KMS-11 (cell line): ENCODE data around the gene ASCC1.
A peak's percentile ranks its signal among the peaks of the same experiment; 100 is the strongest.
"Not testable (repeated sequence)": the region's sequence is repeated elsewhere in the genome, so short reads cannot be mapped to it uniquely, and the experiment has no call there.

ENCODE experiments used
- H2AFZ ChIP-seq: fragments of 200-600 bp; sonication (generic); 2 replicates; pipeline ENCODE4 v1.6.1; 2016; ENCODE audit warnings: antibody characterized with exemption, mixed run types, low read depth
- H3K27ac ChIP-seq: fragments of 200-600 bp; sonication (generic); 2 replicates; pipeline ENCODE4 v1.6.1; 2016; ENCODE audit warnings: mild to moderate bottlenecking, mixed run types
- H3K27me3 ChIP-seq: fragments of 200-600 bp; sonication (generic); 2 replicates; pipeline ENCODE4 v1.6.1; 2017; ENCODE audit warnings: mild to moderate bottlenecking, low read depth, mixed run types, moderate library complexity; ENCODE audit not compliant: insufficient read depth
- H3K36me3 ChIP-seq: fragments of 200-600 bp; sonication (generic); 2 replicates; pipeline ENCODE4 v1.6.1; 2017; ENCODE audit warnings: mild to moderate bottlenecking, mixed run types; ENCODE audit not compliant: insufficient read depth
- H3K4me1 ChIP-seq: fragments of 200-600 bp; sonication (generic); 2 replicates; pipeline ENCODE4 v1.6.1; 2016; ENCODE audit warnings: mild to moderate bottlenecking, low read depth, mixed run types; ENCODE audit not compliant: poor library complexity, severe bottlenecking
- H3K4me2 ChIP-seq: fragments of 200-600 bp; sonication (generic); 2 replicates; pipeline ENCODE4 v1.7.0; 2016; ENCODE audit warnings: mild to moderate bottlenecking, mixed run types
- H3K4me3 ChIP-seq: fragments of 200-600 bp; sonication (generic); IDR thresholded peaks from 2 replicates; pipeline ENCODE4 v1.6.1; 2017; ENCODE audit warnings: low read depth, low read length, mixed read lengths; ENCODE audit not compliant: insufficient read depth
- H3K79me2 ChIP-seq: fragments of 200-600 bp; sonication (generic); 2 replicates; pipeline ENCODE4 v1.6.1; 2016; ENCODE audit warnings: low read depth, mixed run types; ENCODE audit not compliant: insufficient read depth
- H3K9ac ChIP-seq: fragments of 200-600 bp; sonication (generic); 2 replicates; pipeline ENCODE4 v1.6.1; 2016; ENCODE audit warnings: mild to moderate bottlenecking, mixed run types
- H4K20me1 ChIP-seq: fragments of 200-600 bp; sonication (generic); 2 replicates; pipeline ENCODE4 v1.6.1; 2016; ENCODE audit warnings: mild to moderate bottlenecking, mixed run types; ENCODE audit not compliant: insufficient read depth
- CTCF ChIP-seq: fragments of 200-600 bp; sonication (generic); conservative IDR thresholded peaks from 2 replicates; pipeline ENCODE4 v1.6.1; 2017; ENCODE audit warnings: low read depth, mild to moderate bottlenecking, antibody characterized with exemption, low read length, moderate library complexity, mixed read lengths

Gene ASCC1

GRCh38 chr10:72140174-72140573 lies 75.9 kb downstream of the ASCC1 start:
- no peak for TF ChIP-seq CTCF
- Histone ChIP-seq H3K79me2 (no peaks in the 10 kb centered on the region), H3K4me3 (no peak overlapping the region), H3K4me1 (no peaks in the 10 kb centered on the region), H2AFZ (no peak overlapping the region), H4K20me1 (no peaks in the 10 kb centered on the region), H3K36me3 (no peaks in the 10 kb centered on the region), H3K9ac (no peak overlapping the region), H3K27ac (no peak overlapping the region), H3K4me2 (no peak overlapping the region), H3K27me3 (no peaks in the 10 kb centered on the region)

- Histone ChIP-seq H3K4me1 (peaks cover 15% of the 10 kb centered on the region), H3K27ac (no peak overlapping the region), H3K4me3 (no peak overlapping the region), H3K9ac (no peak overlapping the region), H3K4me2 (no peak overlapping the region), H3K36me3 (no peaks in the 10 kb centered on the region), H2AFZ (no peak overlapping the region), H4K20me1 (no peaks in the 10 kb centered on the region), H3K27me3 (no peaks in the 10 kb centered on the region), H3K79me2 (no peaks in the 10 kb centered on the region)
- no peak for TF ChIP-seq CTCF
Observed at GRCh38 chr10:72137583-72137982, 78.5 kb downstream of the ASCC1 start.

- not testable (repeated sequence) for H3K9ac ChIP-seq, H3K27ac ChIP-seq, H3K4me2 ChIP-seq, H3K27me3 ChIP-seq, H3K36me3 ChIP-seq, H4K20me1 ChIP-seq, H2AFZ ChIP-seq, H3K79me2 ChIP-seq, H3K4me3 ChIP-seq
- H3K4me1 ChIP-seq = peaks cover 21% of the 10 kb centered on the region
Observed at GRCh38 chr10:72136225-72136624, 79.9 kb downstream of the ASCC1 start.

GRCh38 chr10:72134785-72135767 lies 81.0 kb downstream of the ASCC1 start:
- no peaks in the 10 kb centered on the region for H4K20me1 ChIP-seq
- H3K36me3 ChIP-seq = no peaks in the 10 kb centered on the region
- no peaks in the 10 kb centered on the region for H3K79me2 ChIP-seq
- H3K9ac ChIP-seq = no peak overlapping the region
- TF ChIP-seq CTCF = no peak
- H3K4me3 ChIP-seq = no peak overlapping the region
- H3K27ac ChIP-seq = no peak overlapping the region
- no peak overlapping the region for H2AFZ ChIP-seq
- no peaks in the 10 kb centered on the region for H3K27me3 ChIP-seq
- no peak overlapping the region for H3K4me2 ChIP-seq
- H3K4me1 ChIP-seq = peaks cover 21% of the 10 kb centered on the region

- Histone ChIP-seq H3K4me3 (no peak overlapping the region), H3K79me2 (no peaks in the 10 kb centered on the region), H3K27ac (no peak overlapping the region), H3K4me2 (peak overlapping the region; percentile 8; the same call in 1 of the 2 replicates), H3K9ac (no peak overlapping the region), H4K20me1 (no peaks in the 10 kb centered on the region), H3K4me1 (peaks cover 21% of the 10 kb centered on the region), H3K36me3 (no peaks in the 10 kb centered on the region), H2AFZ (no peak overlapping the region), H3K27me3 (no peaks in the 10 kb centered on the region)
- no peak for TF ChIP-seq CTCF
Observed at GRCh38 chr10:72133517-72133916, 82.6 kb downstream of the ASCC1 start.
